ENCODE measurements around the gene BTBD9. TPM values are rescaled to one million over a fixed set of nuclear protein-coding genes. Genes with fewer than 3 reads are reported as not detected.

Gene BTBD9
- total and polyA plus RNA-seq, 2 experiments from 2014 or later = 8.4 to 10.1 TPM

- DNase-seq (ENCODE audit: low read depth in 1 of 2, low spot score in 1 of 2) = peak in 1 of 2 donors; percentile 10
- H3K4me1 ChIP-seq (ENCODE audit: low read depth) = peaks cover 5% of the 10 kb centered on the region
- no peaks in the 10 kb centered on the region for H3K36me3 ChIP-seq
- no peak for TF ChIP-seq CTCF (IDR thresholded peaks at IDR 0.05; ENCODE audit: low read depth, low read length)
- no peak overlapping the region for H3K27ac ChIP-seq
- H3K27me3 ChIP-seq = no peaks in the 10 kb centered on the region
- no peaks in the 10 kb centered on the region for H3K9me3 ChIP-seq (ENCODE audit: low read depth)
- no peak overlapping the region for H3K4me3 ChIP-seq
Measured at GRCh38 chr6:38604700-38605099, 35.0 kb downstream of the BTBD9 start.

- no peak for TF ChIP-seq CTCF (IDR thresholded peaks at IDR 0.05; ENCODE audit: low read depth, low read length)
Measured at GRCh38 chr6:38603966-38604365, 35.8 kb downstream of the BTBD9 start.

GRCh38 chr6:38603496-38603895 lies 36.2 kb downstream of the BTBD9 start:
- Histone ChIP-seq H3K27me3 (no peaks in the 10 kb centered on the region), H3K36me3 (no peaks in the 10 kb centered on the region), H3K27ac (peak overlapping the region; percentile 52), H3K4me3 (no peak overlapping the region), H3K4me1 (ENCODE audit: low read depth) (peaks cover 5% of the 10 kb centered on the region), H3K9me3 (ENCODE audit: low read depth) (no peaks in the 10 kb centered on the region)
- no peak for DNase-seq (ENCODE audit: low read depth in 1 of 2, low spot score in 1 of 2)
- no peak for TF ChIP-seq CTCF (IDR thresholded peaks at IDR 0.05; ENCODE audit: low read depth, low read length)

More at GRCh38 chr6:38603966-38604365, 35.8 kb downstream of the BTBD9 start:
- Histone ChIP-seq H3K27ac (peak overlapping the region; percentile 52), H3K4me1 (ENCODE audit: low read depth) (peaks cover 5% of the 10 kb centered on the region), H3K36me3 (no peaks in the 10 kb centered on the region), H3K4me3 (no peak overlapping the region), H3K27me3 (no peaks in the 10 kb centered on the region), H3K9me3 (ENCODE audit: low read depth) (no peaks in the 10 kb centered on the region)
- peak; percentile 29 to 43 for DNase-seq (ENCODE audit: low read depth in 1 of 2, low spot score in 1 of 2)

- TF ChIP-seq CTCF (IDR thresholded peaks at IDR 0.05; ENCODE audit: low read depth, low read length) = no peak
- peak in 1 of 2 donors; percentile 8 for DNase-seq (ENCODE audit: low read depth in 1 of 2, low spot score in 1 of 2)
- Histone ChIP-seq H3K27me3 (no peaks in the 10 kb centered on the region), H3K4me1 (ENCODE audit: low read depth) (peaks cover 5% of the 10 kb centered on the region), H3K9me3 (ENCODE audit: low read depth) (no peaks in the 10 kb centered on the region), H3K4me3 (no peak overlapping the region), H3K27ac (no peak overlapping the region), H3K36me3 (no peaks in the 10 kb centered on the region)
Measured at GRCh38 chr6:38599966-38600550, 39.7 kb downstream of the BTBD9 start.

GRCh38 chr6:38599261-38599660 lies 40.5 kb downstream of the BTBD9 start:
- Histone ChIP-seq H3K27me3 (no peaks in the 10 kb centered on the region), H3K36me3 (no peaks in the 10 kb centered on the region), H3K27ac (no peak overlapping the region), H3K4me1 (ENCODE audit: low read depth) (peaks cover 5% of the 10 kb centered on the region), H3K9me3 (ENCODE audit: low read depth) (no peaks in the 10 kb centered on the region), H3K4me3 (no peak overlapping the region)
- no peak for DNase-seq (ENCODE audit: low read depth in 1 of 2, low spot score in 1 of 2)
- TF ChIP-seq CTCF (IDR thresholded peaks at IDR 0.05; ENCODE audit: low read depth, low read length) = no peak
